ENCODE data around the gene OOSP1.
"Not testable (repeated sequence)": the region's sequence is repeated elsewhere in the genome, so short reads cannot be mapped to it uniquely, and the experiment has no call there.

OOSP1 gene

DNA sequence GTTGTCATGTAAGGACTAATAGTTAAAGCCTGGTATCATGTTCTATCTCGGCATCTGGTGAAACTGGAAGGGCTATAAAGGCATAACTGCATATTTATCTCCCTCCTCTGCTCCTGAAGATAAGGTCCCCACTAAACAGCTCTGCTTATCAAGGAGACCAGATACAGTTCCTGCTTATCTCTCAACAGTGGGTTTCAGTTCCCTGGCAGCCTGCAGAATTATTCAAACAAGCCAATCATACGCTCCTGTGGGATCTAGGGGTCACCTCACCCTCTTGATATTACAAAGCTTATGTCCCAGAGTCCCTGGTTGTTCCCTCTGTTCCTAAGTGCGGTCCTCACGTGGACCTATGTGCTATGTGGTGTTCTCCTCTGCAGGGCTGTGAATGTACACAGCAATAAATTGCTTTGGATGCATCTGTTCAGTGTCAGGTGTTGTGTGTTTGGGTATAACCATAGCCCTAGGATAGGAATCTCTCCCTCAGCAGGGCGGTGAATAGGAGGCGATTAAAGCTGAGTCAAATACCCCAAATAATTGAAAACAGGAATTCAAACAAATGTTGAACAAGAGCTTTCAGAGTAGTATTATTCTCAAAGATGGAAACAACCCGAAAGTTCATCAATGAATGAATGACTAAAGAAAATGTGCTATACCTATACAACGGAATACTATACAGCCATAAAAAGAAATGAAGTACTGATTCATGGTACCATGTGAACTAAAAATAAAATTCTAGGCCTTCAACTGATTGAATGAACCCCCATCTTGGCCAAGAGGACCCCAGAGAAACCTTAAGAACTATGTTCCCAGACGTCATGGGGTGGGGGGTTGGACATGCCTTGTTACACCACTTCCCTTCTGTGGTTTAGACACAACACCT is 22.5 kb downstream of the OOSP1 start:
- no peak for FAIRE-seq

DNA sequence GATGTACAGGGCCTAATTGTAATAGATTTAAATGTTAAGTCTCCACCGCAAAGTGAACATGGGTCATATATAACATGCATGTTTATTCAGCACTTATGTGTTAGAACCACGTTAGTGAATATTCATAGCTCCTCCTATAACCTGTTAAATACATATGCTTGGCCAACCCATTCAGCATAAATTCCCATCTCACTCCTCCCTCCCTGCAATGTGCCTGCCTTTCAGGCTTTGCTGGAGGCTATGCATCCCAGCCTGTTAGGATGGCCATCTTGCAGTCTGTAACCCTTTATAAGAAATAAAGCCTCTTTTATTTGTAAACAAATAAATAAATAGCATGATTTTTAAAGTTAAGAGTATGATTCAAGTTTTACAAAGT is 23.9 kb downstream of the OOSP1 start:
- no peak for FAIRE-seq

GRCh38 chr11:59963733-59964132 is 25.5 kb downstream of the OOSP1 start, which contains the start of gene OOSP4A:
TSS of gene OOSP4A (plus strand) at chr11:59964033. CDS start at chr11:59964033, 0 bp downstream.
- FAIRE-seq, result no peak

- no peak for FAIRE-seq
Measured at GRCh38 chr11:59965424-59965823, 27.2 kb downstream of the OOSP1 start.

- FAIRE-seq, result no peak
Measured at GRCh38 chr11:59966201-59966600, 28.0 kb downstream of the OOSP1 start.

- FAIRE-seq, result no peak
Measured at GRCh38 chr11:59967677-59968394, 29.6 kb downstream of the OOSP1 start.

DNA sequence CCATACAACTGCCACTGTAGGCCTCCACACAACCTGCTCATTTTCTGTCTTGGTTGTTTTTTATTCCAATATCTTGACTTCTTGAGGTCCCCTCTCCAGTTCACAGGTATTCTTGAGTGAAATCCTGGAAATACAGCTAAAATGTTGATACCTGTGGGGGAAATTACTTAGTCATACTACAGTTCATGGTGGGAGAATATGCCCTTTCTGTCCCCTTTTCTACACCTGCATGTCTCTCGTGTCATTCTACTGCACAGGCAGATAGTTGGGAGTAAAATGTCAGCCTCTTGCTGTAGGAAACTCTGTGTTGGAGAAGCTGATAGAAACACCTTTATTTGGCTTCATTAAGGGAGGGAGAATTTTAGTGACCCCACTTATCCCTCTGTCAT is 30.2 kb downstream of the OOSP1 start:
- no peak for FAIRE-seq

DNA sequence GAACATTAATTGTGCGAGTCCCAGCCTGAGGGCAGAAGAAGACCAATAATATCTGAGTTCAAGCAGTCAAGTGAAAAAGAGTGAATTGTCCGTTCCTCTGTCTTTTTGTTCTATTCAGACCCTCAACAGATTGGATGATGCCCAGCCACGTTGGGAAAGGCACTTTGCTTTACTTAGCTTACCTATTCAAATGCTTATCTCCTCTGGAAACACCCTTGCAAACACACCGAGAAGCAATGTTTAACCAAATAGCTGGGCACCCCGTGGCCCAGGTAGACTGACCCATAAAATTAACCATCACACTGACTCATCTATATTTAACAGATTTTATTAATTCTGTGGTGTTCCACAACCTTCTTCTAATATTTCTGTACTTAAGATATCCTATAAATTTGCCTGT is 34.9 kb downstream of the OOSP1 start:
- FAIRE-seq, result no peak

DNA sequence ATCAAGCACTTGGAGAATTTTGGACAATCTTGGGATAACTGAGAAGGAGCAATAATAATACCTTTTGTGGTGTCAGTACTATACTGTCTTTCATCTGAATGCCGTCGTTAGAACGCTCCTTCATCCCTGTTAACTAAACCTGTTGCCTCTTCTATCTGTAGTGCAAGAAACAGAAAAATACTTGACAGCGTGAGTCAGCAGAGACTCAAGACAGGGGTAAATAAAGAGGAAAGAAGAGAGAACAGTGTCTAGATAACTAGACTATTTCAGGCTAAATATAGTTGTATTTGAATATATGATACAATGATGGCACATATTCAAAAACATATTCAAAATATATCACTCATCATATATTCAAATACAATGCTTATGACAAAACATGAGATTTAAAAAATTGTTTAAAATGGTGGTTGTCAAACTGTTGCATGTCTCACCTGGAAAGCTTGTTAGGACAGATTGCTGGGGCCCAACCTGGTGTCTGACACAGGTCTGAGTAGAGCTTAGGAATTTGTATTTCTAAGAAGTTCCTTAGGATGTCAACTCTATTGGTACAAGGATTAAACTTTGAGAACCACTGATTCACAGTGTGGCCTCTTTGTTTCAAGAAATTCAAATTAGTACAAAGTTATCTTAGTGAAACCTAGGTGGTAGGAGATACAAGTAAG is 43.0 kb downstream of the OOSP1 start:
- FAIRE-seq, result no peak

DNA sequence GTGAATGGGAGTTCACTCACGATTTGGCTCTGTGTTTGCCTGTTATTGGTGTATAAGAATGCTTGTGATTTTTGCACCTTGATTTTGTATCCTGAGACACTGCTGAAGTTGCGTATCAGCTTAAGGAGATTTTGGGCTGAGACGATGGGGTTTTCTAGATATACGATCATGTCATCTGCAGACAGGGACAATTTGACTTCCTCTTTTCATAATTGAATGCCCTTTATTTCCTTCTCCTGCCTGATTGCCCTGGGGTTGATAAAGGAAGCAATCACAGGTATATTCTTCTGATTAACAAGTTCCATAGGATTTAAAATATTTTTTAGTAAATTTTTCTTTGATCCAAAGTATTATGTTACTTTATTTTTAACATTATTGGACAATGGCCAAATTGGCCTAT is 43.8 kb downstream of the OOSP1 start:
- FAIRE-seq, result not testable (repeated sequence)

DNA sequence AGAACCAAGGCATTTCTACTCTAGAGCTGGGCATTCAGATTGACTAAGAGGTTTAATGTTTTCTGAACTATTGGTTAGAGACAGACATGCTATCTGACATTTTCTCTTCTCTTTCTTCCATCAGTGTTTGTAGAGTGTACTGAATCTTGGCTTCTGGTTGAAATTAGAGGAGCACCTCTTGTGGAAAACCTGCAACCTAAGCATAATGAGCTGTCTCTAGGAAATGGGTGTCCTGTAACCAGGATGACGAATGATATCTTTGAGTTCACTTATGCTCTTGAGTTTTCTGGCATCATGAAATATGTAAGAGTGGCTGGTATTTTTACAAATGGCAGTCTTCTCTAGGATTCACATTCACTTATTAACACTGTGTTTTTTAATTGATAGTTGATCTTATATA is 45.0 kb downstream of the OOSP1 start:
- no peak for FAIRE-seq

DNA sequence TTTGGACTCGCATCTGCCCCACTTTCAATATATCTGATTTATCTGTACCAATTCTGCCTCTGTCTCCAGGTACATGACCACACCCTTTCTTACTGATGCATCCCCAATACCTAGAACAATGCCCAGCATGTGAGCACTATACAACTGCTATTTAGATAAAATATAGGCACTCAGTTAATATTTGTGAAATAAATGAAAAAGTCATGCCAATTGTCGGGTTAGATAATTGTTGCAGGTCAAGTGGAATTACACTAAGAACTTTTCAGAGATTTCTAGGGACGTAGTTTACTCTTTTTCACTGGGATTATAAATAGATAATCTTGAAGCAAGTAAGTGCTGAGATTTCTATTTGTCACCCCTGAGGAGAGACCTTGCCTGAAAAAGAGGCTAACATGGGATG is 46.1 kb downstream of the OOSP1 start:
- no peak for FAIRE-seq

GRCh38 chr11:59990421-59990820 is 52.2 kb downstream of the OOSP1 start:
- FAIRE-seq, result no peak

DNA sequence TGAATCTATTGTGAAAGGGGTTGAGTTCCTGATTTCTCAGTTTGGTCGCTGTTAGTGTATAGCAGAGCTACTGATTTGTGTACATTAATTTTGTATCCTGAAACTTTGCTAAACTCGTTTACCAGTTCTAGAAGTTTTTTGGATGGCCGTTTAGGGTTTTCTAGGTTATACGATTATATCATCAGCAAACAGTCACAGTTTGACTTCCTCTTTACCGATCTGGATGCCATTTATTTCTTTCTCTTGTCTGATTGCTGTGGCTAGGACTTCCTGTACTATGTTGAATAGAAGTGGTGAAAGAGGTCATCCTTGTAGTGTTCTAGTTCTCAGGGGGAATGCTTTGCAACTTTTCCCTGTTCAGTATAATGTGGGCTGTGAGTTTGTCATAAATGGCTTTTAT is 54.2 kb downstream of the OOSP1 start:
- no peak for FAIRE-seq

DNA sequence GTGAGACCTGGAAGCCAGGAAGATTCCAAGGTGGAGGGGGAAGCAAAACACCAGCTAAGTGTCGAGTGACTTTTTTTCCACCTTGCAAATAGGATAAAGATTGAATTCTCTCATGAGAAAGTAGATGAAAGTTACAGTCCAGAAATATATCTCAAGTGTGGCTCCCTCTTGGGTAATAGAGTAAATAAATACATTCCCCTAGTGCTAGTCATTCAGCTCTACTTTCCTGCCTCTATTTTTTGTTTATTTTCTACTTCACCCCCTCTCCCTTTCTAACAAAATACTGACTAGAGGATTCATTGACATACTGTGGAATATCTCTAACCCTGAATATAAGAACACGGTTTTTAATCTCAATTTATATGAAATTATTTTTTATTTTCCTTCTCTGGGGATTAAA is 59.6 kb downstream of the OOSP1 start:
- no peak for FAIRE-seq

- no peak for FAIRE-seq
Measured at GRCh38 chr11:59999691-60000090, 61.5 kb downstream of the OOSP1 start.

DNA sequence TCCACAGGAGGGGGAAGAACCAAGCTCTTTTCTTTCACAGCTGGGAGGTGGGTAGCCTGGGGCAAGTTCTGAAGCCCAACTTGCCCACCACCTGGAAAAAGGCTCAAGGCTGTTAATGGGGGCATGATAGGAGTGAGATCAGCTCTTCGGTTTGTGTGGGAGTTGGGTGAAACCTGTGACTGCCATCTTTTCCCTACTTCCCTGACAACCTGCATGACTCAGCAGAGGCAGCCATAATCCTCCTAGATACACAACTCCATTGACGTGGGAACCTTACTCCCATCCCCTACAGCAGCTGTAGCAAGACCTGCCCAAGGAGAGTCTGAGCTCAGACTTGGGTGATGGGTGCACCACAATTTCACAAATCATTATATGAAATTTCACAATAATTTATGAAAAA is 65.5 kb downstream of the OOSP1 start:
- no peak for FAIRE-seq

DNA sequence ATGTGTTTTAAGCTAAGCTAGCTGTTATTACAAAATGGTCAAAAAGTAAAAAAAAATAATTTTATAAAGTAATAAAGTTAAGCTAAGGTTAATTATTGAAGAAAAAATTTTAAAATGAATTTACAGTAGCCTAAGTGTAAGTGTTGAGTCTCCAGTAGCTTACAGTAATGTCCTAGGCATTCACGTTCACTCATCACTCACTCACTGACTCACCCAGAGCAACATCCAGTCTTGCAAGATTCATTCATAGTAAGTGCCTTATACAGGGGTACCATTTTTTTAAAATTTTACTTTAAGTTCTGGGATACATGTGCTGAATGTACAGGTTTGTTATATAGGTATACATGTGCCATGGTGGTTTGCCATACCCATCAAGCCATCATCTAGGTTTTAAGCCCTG is 67.1 kb downstream of the OOSP1 start:
- no peak for FAIRE-seq
